ENCODE results near the gene SPNS1.
"Not testable (repeated sequence)": the region's sequence is repeated elsewhere in the genome, so short reads cannot be mapped to it uniquely, and the experiment has no call there.

Gene SPNS1

DNA sequence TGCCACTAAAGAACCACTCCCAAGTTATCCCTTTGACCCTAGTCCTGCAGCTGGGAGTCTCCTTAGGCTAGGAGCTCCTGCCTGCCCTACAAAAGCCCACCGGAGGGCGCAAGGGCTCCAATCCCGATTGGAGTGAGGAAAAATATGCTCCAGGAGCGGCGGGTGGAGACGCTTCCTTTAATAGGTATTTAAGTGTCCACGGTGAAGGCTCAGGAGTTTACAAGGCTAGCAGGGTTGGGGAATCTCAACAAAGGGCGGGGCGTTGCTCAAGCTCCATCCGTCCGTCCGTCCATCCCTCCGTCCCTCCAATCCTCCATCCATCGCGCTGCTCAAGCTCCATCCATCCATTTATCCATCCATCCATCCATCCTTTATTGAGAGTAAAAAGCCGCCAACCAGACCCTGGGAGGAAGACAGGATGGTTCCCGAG, 556 bp upstream of the SPNS1 start:
- no peak for TF ChIP-seq POLR2AphosphoS5 (IDR thresholded peaks at IDR 0.05; ENCODE audit: borderline replicate concordance, low read depth, low read length)
- Histone ChIP-seq H3K9me3 (ENCODE audit: low read depth, low read length) (no peaks in the 10 kb centered on the region), H3K4me3 (peak overlapping the region; percentile 93), H3K27ac (peak overlapping the region; percentile 58; the same call in 1 of the 2 replicates), H3K9ac (ENCODE audit: insufficient read length) (peak overlapping the region; percentile 87), H3K36me3 (ENCODE audit: insufficient read depth, low read length) (no peaks in the 10 kb centered on the region)
- peak; percentile 10 for DNase-seq (ENCODE audit: low read depth, low spot score)

DNA sequence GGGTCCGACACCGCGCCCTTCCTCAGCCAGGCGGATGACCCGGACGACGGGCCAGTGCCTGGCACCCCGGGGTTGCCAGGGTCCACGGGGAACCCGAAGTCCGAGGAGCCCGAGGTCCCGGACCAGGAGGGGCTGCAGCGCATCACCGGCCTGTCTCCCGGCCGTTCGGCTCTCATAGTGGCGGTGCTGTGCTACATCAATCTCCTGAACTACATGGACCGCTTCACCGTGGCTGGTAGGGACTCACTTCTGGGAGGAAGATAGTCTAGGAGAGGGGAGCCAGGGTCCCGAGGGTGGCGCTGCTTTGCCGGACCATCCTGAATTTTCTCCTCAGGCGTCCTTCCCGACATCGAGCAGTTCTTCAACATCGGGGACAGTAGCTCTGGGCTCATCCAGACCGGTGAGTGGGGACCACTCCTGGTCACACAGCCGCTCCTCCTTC, 601 bp downstream of the SPNS1 start:
- TF ChIP-seq EZH2 (IDR thresholded peaks at IDR 0.05) = no peak
- no peak for TF ChIP-seq FOXP2 (optimal IDR thresholded peaks at IDR 0.05; ENCODE audit: control extremely low read depth, extremely low read length, insufficient read depth)
- TF ChIP-seq POLR2AphosphoS5 (IDR thresholded peaks at IDR 0.05; ENCODE audit: borderline replicate concordance, low read depth, low read length) = no peak
- no peak for DNase-seq (ENCODE audit: low read depth, low spot score)
- no peaks in the 10 kb centered on the region for H3K9me3 ChIP-seq (ENCODE audit: low read depth, low read length)
- no peaks in the 10 kb centered on the region for H3K36me3 ChIP-seq (ENCODE audit: insufficient read depth, low read length)
- peak overlapping the region; percentile 93 for H3K4me3 ChIP-seq
- peak overlapping the region; percentile 87 for H3K9ac ChIP-seq (ENCODE audit: insufficient read length)
- no peak overlapping the region for H3K27ac ChIP-seq

DNA sequence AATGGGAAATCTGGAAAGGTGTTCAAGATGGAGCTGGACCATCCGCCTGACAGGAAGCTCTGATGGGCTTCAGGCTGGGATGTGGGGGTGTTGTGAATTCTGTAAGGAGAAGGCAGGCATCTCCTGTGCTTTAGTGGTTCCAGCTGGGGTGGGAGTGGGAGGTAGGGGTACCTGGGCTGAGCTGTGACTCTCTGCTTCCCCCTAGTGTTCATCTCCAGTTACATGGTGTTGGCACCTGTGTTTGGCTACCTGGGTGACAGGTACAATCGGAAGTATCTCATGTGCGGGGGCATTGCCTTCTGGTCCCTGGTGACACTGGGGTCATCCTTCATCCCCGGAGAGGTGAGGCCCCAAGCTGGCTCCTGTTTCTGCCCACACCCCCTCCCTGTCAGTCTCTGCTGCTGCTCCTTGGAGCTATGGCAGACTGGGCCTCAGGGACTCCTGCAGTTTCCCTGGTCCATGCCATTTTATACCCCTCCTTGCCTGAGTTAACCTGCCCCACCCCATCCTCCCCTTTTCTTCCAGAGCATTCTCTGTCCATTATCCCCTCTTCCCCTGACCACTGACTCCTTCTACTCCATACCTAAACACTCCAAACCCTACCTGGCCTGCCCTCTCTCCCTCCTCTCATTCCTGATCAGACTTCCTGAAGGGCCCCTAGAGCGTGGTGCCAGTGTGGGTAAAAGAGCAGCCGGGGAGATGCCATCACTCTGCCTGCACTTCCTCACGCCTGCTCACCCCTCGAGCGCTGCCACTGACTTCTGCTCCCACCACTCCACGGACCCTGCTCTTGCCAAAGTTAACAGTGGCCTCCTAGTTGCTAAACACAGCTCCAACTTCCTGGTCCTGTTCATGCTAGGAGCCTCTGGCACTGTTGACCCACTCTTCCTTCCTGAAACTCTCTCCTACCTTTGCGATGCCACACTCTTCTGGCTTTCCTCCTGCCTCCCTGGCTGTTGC, 3.4 kb downstream of the SPNS1 start:
- TF ChIP-seq FOXP2 (optimal IDR thresholded peaks at IDR 0.05; ENCODE audit: control extremely low read depth, extremely low read length, insufficient read depth) = no peak
- no peak overlapping the region for H3K27ac ChIP-seq
- H3K9ac ChIP-seq (ENCODE audit: insufficient read length) = no peak overlapping the region
- H3K4me3 ChIP-seq = no peak overlapping the region
- no peaks in the 10 kb centered on the region for H3K9me3 ChIP-seq (ENCODE audit: low read depth, low read length)
- DNase-seq (ENCODE audit: low read depth, low spot score) = no peak
- no peaks in the 10 kb centered on the region for H3K36me3 ChIP-seq (ENCODE audit: insufficient read depth, low read length)

DNA sequence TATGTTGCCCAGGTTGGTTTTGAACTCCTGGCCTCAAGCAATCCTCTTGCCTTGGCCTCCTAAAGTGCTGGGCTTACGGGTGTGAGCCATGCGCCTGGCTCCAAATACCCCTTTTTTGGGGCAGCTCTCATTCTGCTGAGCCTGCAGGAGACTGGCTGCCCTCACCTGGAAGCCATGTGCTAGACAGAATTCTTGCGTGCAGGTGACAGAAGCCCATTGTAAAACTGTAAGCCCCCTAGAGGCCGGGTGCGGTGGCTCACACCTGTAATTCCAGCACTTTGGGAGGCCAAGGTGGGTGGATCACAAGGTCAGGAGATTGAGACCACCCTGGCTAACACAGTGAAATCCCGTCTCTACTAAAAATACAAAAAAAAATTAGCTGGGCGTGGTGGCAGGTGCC, 5.8 kb downstream of the SPNS1 start:
- H3K27ac ChIP-seq; H3K9ac ChIP-seq (ENCODE audit: insufficient read length); H3K4me3 ChIP-seq; DNase-seq (ENCODE audit: low read depth, low spot score); H3K36me3 ChIP-seq (ENCODE audit: insufficient read depth, low read length); H3K9me3 ChIP-seq (ENCODE audit: low read depth, low read length): not testable (repeated sequence)

DNA sequence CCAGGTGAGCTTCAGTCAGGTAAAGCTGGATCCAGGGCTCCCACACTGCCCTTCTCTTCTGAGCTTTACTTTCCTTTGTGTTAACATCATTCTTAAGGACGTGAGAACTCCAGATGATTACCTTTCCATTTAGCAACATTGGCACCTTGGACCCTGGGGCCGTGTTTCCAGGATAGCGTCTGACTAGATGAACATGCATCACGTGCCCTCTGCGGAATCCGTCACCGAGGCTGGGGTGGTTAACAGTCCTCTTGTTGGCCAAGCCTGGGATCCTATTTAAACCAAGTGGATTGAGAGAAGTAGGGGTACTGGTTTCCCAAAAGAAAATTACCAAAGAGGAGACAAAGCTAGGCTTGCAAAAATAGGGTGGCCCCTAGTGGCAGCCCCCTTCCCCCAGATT, 6.4 kb downstream of the SPNS1 start:
- no peak overlapping the region for H3K9ac ChIP-seq (ENCODE audit: insufficient read length)
- H3K36me3 ChIP-seq (ENCODE audit: insufficient read depth, low read length) = no peaks in the 10 kb centered on the region
- DNase-seq (ENCODE audit: low read depth, low spot score) = no peak
- H3K27ac ChIP-seq = no peak overlapping the region
- no peak overlapping the region for H3K4me3 ChIP-seq
- H3K9me3 ChIP-seq (ENCODE audit: low read depth, low read length) = no peaks in the 10 kb centered on the region
- no peak for TF ChIP-seq EZH2 (IDR thresholded peaks at IDR 0.05)
- TF ChIP-seq POLR2AphosphoS5 (IDR thresholded peaks at IDR 0.05; ENCODE audit: borderline replicate concordance, low read depth, low read length) = no peak
- TF ChIP-seq FOXP2 (optimal IDR thresholded peaks at IDR 0.05; ENCODE audit: control extremely low read depth, extremely low read length, insufficient read depth) = no peak

DNA sequence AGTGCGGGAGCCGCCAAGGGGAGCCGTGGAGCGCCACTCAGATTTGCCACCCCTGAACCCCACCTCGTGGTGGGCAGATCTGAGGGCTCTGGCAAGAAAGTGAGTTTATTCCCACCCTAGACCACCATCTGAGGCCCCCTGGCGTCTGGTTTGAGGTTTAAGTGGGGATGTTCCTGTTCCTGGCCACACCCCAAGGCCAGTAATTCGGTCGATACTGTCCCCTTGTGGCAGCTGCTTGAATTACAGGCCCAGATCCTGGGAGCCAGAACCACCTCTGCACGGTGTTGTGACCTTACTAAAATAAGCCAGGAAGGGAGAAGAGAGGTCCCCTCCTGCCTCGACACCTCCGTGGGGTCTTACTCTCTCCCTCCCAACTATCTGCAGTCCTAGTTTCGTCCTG, 6.9 kb downstream of the SPNS1 start:
- TF ChIP-seq POLR2AphosphoS5 (IDR thresholded peaks at IDR 0.05; ENCODE audit: borderline replicate concordance, low read depth, low read length) (no peak), FOXP2 (optimal IDR thresholded peaks at IDR 0.05; ENCODE audit: control extremely low read depth, extremely low read length, insufficient read depth) (no peak), EZH2 (IDR thresholded peaks at IDR 0.05) (no peak)
- no peak overlapping the region for H3K9ac ChIP-seq (ENCODE audit: insufficient read length)
- no peak overlapping the region for H3K4me3 ChIP-seq
- DNase-seq (ENCODE audit: low read depth, low spot score) = peak; percentile 5
- H3K27ac ChIP-seq = no peak overlapping the region
- H3K9me3 ChIP-seq (ENCODE audit: low read depth, low read length) = no peaks in the 10 kb centered on the region
- no peaks in the 10 kb centered on the region; the same call in 1 of the 2 replicates for H3K36me3 ChIP-seq (ENCODE audit: insufficient read depth, low read length)

DNA sequence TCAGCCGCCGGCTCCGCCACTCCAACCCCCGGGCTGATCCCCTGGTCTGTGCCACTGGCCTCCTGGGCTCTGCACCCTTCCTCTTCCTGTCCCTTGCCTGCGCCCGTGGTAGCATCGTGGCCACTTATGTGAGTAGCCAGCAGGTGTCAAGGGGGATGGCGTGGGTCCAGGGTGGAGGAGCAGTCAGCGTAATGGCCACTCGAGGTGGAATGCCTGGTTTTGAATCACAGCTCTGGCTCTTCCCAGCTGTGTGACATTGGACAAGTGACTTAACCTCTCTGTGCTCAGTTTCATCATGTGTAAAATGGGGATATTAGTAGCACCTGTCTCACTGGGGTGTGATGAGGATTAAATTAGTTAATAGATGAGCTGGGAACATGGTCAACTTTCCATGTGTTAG, 7.8 kb downstream of the SPNS1 start:
- Histone ChIP-seq H3K4me3 (no peak overlapping the region), H3K27ac (no peak overlapping the region), H3K9me3 (ENCODE audit: low read depth, low read length) (no peaks in the 10 kb centered on the region), H3K9ac (ENCODE audit: insufficient read length) (no peak overlapping the region), H3K36me3 (ENCODE audit: insufficient read depth, low read length) (peaks cover 3% of the 10 kb centered on the region; the same call in 1 of the 2 replicates)
- DNase-seq (ENCODE audit: low read depth, low spot score) = no peak
- TF ChIP-seq POLR2AphosphoS5 (IDR thresholded peaks at IDR 0.05; ENCODE audit: borderline replicate concordance, low read depth, low read length) (no peak), FOXP2 (optimal IDR thresholded peaks at IDR 0.05; ENCODE audit: control extremely low read depth, extremely low read length, insufficient read depth) (no peak)

DNA sequence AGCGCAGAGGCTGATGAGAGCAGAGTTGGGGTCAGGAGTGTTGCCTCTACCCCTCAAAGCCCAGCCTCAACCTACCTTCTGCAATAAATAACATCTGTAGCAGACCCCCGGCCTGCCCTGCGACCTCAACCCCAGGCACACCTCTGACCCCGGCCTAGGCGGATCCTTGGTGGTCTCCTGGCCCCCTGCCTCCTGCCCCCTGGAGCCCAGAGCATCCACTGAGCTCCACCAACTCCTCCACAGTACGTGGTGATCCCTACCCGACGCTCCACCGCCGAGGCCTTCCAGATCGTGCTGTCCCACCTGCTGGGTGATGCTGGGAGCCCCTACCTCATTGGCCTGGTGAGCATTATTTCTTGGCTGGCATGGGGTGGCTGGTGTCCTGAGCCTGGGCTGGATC, 8.4 kb downstream of the SPNS1 start:
- H3K27ac ChIP-seq = no peak overlapping the region
- H3K9ac ChIP-seq (ENCODE audit: insufficient read length) = no peak overlapping the region
- peaks cover 3% of the 10 kb centered on the region; the same call in 1 of the 2 replicates for H3K36me3 ChIP-seq (ENCODE audit: insufficient read depth, low read length)
- DNase-seq (ENCODE audit: low read depth, low spot score) = no peak
- H3K9me3 ChIP-seq (ENCODE audit: low read depth, low read length) = no peaks in the 10 kb centered on the region
- H3K4me3 ChIP-seq = no peak overlapping the region
- no peak for TF ChIP-seq FOXP2 (optimal IDR thresholded peaks at IDR 0.05; ENCODE audit: control extremely low read depth, extremely low read length, insufficient read depth)
- no peak for TF ChIP-seq POLR2AphosphoS5 (IDR thresholded peaks at IDR 0.05; ENCODE audit: borderline replicate concordance, low read depth, low read length)
- TF ChIP-seq EZH2 (IDR thresholded peaks at IDR 0.05) = no peak

DNA sequence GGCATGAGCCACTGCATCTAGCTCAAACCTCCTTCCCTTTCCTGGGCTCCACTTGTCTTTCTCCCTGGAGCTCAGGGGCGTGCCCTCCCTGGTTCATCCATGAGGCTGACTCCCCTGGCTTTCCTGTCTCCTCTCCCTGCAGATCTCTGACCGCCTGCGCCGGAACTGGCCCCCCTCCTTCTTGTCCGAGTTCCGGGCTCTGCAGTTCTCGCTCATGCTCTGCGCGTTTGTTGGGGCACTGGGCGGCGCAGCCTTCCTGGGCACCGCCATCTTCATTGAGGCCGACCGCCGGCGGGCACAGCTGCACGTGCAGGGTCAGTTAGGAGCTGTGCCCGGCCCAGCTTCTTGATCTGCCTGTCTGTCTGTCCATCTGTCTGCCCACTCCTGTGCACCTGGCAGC, 9.1 kb downstream of the SPNS1 start:
- Histone ChIP-seq H3K27ac (no peak overlapping the region), H3K36me3 (ENCODE audit: insufficient read depth, low read length) (peaks cover 3% of the 10 kb centered on the region; the same call in 1 of the 2 replicates), H3K9ac (ENCODE audit: insufficient read length) (no peak overlapping the region), H3K4me3 (no peak overlapping the region), H3K9me3 (ENCODE audit: low read depth, low read length) (no peaks in the 10 kb centered on the region)
- DNase-seq (ENCODE audit: low read depth, low spot score) = no peak
- no peak for TF ChIP-seq EZH2 (IDR thresholded peaks at IDR 0.05)
- TF ChIP-seq POLR2AphosphoS5 (IDR thresholded peaks at IDR 0.05; ENCODE audit: borderline replicate concordance, low read depth, low read length) = no peak
- TF ChIP-seq FOXP2 (optimal IDR thresholded peaks at IDR 0.05; ENCODE audit: control extremely low read depth, extremely low read length, insufficient read depth) = no peak
